Prostate gland (tissue), 2 donors: Measurements from ENCODE around the gene MACO1. TPM values are rescaled to one million over a fixed set of nuclear protein-coding genes. Genes with fewer than 3 reads are reported as not detected.

Source experiments
- DNase-seq: peaks from one replicate; pipeline ENCODE4 v3.0.0-alpha.2; 2019; ENCODE audit warnings: low spot score
- H3K27ac ChIP-seq, 2 donors: fragments of 200-600 bp; sonication (generic); 2 replicates each; pipeline ENCODE4 v1.5.1; 2017 to 2019
- H3K27me3 ChIP-seq: fragments of 200-600 bp; sonication (generic); replicated peaks from 2 replicates; pipeline ENCODE4 v1.5.1; 2019; ENCODE audit not compliant: insufficient read depth
- H3K36me3 ChIP-seq, 2 donors: fragments of 200-600 bp; sonication (generic); 1 replicate in 1 of 2; 2 replicates in 1 of 2; pipeline versions ENCODE4 v1.5.1 to v1.8.1; 2017 to 2019
- H3K4me1 ChIP-seq: fragments of 200-600 bp; sonication (generic); replicated peaks from 2 replicates; pipeline ENCODE4 v1.5.1; 2019
- H3K4me3 ChIP-seq, 2 donors: fragments of 200-600 bp; sonication (generic); 2 replicates each; pipeline ENCODE4 v1.5.1; 2017 to 2019
- H3K9me3 ChIP-seq: fragments of 200-600 bp; sonication (generic); 2 replicates; pipeline ENCODE4 v1.5.1; 2017
- CTCF ChIP-seq, 4 experiments: fragments of 200-600 bp in 2 of 4; fragments of 450-650 bp in 2 of 4; sonication (generic) in 2 of 4; IDR thresholded peaks; 1 replicate in 3 of 4; 2 replicates in 1 of 4; pipeline ENCODE4 v1.5.1; 2016 to 2019; ENCODE audit warnings: antibody characterized with exemption in 4 of 4, mild to moderate bottlenecking in 2 of 4, moderate library complexity in 2 of 4
- POLR2A ChIP-seq: fragments of 450-650 bp; IDR thresholded peaks from one replicate; pipeline ENCODE4 v1.6.1; 2016; ENCODE audit warnings: antibody characterized with exemption, mild to moderate bottlenecking
- POLR2AphosphoS5 ChIP-seq: sonication (generic); formaldehyde crosslinking; IDR thresholded peaks from one replicate; pipeline ENCODE4 v1.6.1; 2017; ENCODE audit warnings: antibody characterized with exemption
- WGBS: methylation state at CpG from one replicate; pipeline ENCODE4 v1.1.5; 2018; 5-methylcytosine and 5-hydroxymethylcytosine counted together
- intact Hi-C: fragments of 100-400 bp; cut with DNase I; formaldehyde crosslinking; loops from one replicate; pipeline ENCODE4 v1.14.2; 2022
- total RNA-seq, 2 donors: library from RNA; depleted of rRNA; stranded (reverse); fragments of >200 nt; gene quantifications; one replicate each; pipeline ENCODE4 v1.1.0, GENCODE V29; 2016

Gene MACO1
- total RNA-seq, 2 donors from 2014 or later = 25.5 to 31.0 TPM

GRCh38 chr1:25520446-25521061 lies 89.9 kb downstream of the MACO1 start:
- whole genome bisulfite sequencing = 13% methylated on average over 4 of the region's 4 CpGs
- Histone ChIP-seq H3K4me3 (no peak overlapping the region), H3K27ac (no peak overlapping the region), H3K4me1 (no peaks in the 10 kb centered on the region), H3K27me3 (no peaks in the 10 kb centered on the region), H3K36me3 (no peaks in the 10 kb centered on the region), H3K9me3 (no peaks in the 10 kb centered on the region)
- TF ChIP-seq POLR2A = no peak
- TF ChIP-seq POLR2AphosphoS5 = peak; percentile 21
- peak; percentile 79 to 95 (median 89) for TF ChIP-seq CTCF (IDR thresholded peaks at IDR 0.05)
- peak; percentile 71 for DNase-seq
- intact Hi-C loops = loop anchor here (5.0 kb wide), 1 partner anchor 113 kb away; no protein-coding TSS in a partner anchor

GRCh38 chr1:25522031-25522655 lies 91.4 kb downstream of the MACO1 start:
- no peaks in the 10 kb centered on the region for H3K36me3 ChIP-seq
- DNase-seq = no peak
- WGBS = 83% methylated on average over 5 of the region's 5 CpGs
- no peaks in the 10 kb centered on the region for H3K4me1 ChIP-seq
- H3K27me3 ChIP-seq = no peaks in the 10 kb centered on the region
- intact Hi-C loops = loop anchor here (5.0 kb wide), 1 partner anchor 115 kb away; no protein-coding TSS in a partner anchor
- no peak overlapping the region for H3K27ac ChIP-seq
- no peak overlapping the region for H3K4me3 ChIP-seq
- no peaks in the 10 kb centered on the region for H3K9me3 ChIP-seq
- TF ChIP-seq POLR2AphosphoS5 = no peak

GRCh38 chr1:25523542-25523941 lies 92.8 kb downstream of the MACO1 start:
- Histone ChIP-seq H3K4me1 (no peaks in the 10 kb centered on the region), H3K27ac (no peak overlapping the region), H3K9me3 (no peaks in the 10 kb centered on the region), H3K27me3 (no peaks in the 10 kb centered on the region), H3K4me3 (no peak overlapping the region), H3K36me3 (no peaks in the 10 kb centered on the region)
- 82% methylated on average over 10 of the region's 10 CpGs for WGBS
- no peak for DNase-seq
- TF ChIP-seq POLR2A (no peak), CTCF (IDR thresholded peaks at IDR 0.05) (peak in 2 of 4 experiments; percentile 23 to 32)
- intact Hi-C loops = loop anchor here (5.0 kb wide), 1 partner anchor 116 kb away; no protein-coding TSS in a partner anchor

- Histone ChIP-seq H3K27ac (no peak overlapping the region), H3K27me3 (no peaks in the 10 kb centered on the region), H3K36me3 (no peaks in the 10 kb centered on the region), H3K4me3 (no peak overlapping the region), H3K9me3 (no peaks in the 10 kb centered on the region), H3K4me1 (no peaks in the 10 kb centered on the region)
- WGBS = 75% methylated on average over 15 of the region's 15 CpGs
- TF ChIP-seq POLR2A (no peak), CTCF (IDR thresholded peaks at IDR 0.05) (no peak), POLR2AphosphoS5 (no peak)
- no peak for DNase-seq
- intact Hi-C loops = loop anchor here (5.0 kb wide), 1 partner anchor 117 kb away; no protein-coding TSS in a partner anchor
Measured at GRCh38 chr1:25524568-25525360, 94.1 kb downstream of the MACO1 start.

GRCh38 chr1:25525361-25525688 lies 94.6 kb downstream of the MACO1 start:
- TF ChIP-seq POLR2A (no peak), POLR2AphosphoS5 (no peak), CTCF (IDR thresholded peaks at IDR 0.05) (no peak)
- Histone ChIP-seq H3K9me3 (no peaks in the 10 kb centered on the region), H3K4me3 (no peak overlapping the region), H3K27me3 (no peaks in the 10 kb centered on the region), H3K27ac (no peak overlapping the region), H3K36me3 (no peaks in the 10 kb centered on the region), H3K4me1 (no peaks in the 10 kb centered on the region)
- DNase-seq = no peak
- WGBS = 92% methylated on average over 4 of the region's 4 CpGs
- intact Hi-C loops = no loop called here
